Activated CD8-positive, alpha-beta memory T cell treated with anti-CD3 and anti-CD28 coated beads, Interleukin-2, amount 50 U/mL, for 24 hours (primary cell): ENCODE data around the gene CSTF2.
A peak's percentile ranks its signal among the peaks of the same experiment; 100 is the strongest.
"Not testable (repeated sequence)": the region's sequence is repeated elsewhere in the genome, so short reads cannot be mapped to it uniquely, and the experiment has no call there.

ENCODE experiments used
- DNase-seq: peaks from one replicate; pipeline ENCODE4 v3.0.0-alpha.2; 2020; ENCODE audit errors: extremely low read depth

The CSTF2 gene, protein sequence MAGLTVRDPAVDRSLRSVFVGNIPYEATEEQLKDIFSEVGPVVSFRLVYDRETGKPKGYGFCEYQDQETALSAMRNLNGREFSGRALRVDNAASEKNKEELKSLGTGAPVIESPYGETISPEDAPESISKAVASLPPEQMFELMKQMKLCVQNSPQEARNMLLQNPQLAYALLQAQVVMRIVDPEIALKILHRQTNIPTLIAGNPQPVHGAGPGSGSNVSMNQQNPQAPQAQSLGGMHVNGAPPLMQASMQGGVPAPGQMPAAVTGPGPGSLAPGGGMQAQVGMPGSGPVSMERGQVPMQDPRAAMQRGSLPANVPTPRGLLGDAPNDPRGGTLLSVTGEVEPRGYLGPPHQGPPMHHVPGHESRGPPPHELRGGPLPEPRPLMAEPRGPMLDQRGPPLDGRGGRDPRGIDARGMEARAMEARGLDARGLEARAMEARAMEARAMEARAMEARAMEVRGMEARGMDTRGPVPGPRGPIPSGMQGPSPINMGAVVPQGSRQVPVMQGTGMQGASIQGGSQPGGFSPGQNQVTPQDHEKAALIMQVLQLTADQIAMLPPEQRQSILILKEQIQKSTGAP

DNA sequence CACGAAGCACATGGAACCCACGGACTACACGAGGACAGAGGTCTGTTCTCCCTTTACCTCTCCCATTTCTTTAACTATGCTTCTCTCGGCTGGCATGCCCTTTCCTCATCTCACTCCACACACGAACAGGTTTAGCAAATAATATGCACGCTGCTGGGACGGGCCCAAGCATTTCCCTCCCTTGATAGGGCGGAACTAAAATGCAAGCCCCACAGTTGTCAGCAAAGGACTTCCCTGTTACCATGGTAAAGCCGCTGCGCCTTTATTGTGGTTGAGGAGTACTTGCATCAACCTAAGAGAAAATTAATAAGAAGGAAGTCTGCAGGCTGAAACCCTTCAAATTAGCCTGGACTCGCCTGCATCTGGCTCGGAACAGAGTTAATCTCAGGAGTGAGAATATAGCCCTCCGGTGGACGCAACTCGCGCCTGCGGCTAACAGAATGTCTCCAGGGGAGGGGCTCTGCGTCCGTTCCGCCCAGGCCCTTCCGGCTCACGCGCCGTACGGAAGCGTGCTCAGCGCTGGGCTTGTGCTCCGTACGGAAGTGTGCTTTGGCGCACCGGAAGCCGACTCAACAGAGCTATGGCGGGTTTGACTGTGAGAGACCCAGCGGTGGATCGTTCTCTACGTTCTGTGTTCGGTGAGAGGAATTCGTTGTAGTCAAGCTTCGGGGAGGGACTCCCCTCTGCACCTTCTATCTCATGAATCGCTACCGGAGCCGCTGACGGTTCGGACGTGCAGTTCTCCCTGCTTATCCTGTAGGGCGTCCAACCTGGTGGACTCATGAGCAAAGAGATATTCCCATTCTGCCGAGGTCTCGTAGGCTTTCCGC is at the start of gene CSTF2:
CSTF2 (plus strand) TSS at position 555 of the 830 bp plus-strand sequence; CDS start at position 581, 26 bp downstream.
- peak; percentile 47 for DNase-seq

DNA sequence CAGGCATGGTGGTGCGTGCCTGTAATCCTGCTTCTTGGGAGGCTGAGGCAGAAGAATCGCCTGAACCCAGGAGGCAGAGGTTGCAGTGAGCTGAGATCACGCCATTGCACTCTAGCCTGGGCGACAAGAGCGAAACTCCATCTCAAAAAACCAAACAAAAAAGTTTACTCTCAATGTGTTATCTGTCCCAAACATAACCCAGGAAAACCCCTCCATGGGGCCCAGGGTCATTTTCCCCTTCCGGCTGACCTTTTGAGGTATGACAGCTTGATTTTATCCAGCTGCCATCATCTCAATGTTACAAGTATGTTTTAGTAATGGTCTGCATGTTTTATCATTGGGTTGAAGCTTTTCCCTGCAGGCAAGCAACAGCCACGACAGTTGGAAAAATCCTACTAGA is 23.8 kb upstream of the CSTF2 start:
- not testable (repeated sequence) for DNase-seq

DNA sequence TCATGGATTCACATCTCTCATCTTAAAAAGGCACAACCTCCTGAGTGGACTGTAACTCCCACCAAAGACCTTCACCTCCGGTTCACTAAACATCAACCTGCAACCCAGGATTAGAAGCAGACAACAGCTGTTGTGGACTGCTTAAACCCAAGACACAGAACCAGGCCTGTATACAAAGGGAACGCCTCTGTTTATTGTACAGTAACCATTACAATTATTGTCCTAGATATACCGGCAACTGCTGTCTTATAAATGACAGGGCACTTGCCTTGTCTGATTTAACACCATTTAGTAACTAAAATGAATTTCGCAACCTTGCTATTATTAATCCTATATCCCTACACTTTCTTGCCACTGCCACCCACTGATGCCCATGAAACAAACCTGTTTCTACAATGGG is 22.8 kb upstream of the CSTF2 start:
- DNase-seq, result no peak

DNA sequence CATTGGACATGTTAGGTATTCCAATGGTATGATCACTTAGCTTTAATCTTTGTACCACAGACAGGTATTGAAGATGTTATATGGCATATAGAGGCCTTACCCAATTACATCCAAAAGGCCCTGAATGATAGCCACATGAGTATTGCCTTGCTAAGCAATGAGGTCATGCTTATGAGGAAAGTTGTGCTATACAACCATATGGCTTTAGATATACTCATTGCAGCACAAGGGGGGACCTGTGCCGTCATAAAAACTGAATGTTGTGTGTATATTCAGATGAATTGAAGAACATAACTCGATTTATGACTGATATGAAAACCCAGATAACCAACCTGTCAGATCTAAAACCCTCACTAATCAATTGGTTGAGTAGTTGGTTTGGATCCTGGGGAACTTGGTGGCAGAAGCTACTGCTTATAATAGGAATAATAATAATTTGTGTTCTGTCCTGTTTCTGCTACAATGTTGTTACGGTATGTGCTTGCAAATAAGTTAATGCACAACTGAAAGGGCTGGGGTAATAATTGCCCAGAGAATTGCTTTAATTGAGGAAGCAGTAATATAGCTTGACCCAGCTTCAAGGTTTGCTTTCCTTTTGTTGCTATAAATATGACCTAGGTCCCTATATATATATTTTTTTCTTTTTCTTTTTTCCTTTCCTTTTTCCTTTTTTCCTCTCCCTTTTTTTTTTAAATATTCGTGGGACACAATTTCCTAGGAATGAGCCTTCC is 21.5 kb upstream of the CSTF2 start:
- DNase-seq, result no peak

DNA sequence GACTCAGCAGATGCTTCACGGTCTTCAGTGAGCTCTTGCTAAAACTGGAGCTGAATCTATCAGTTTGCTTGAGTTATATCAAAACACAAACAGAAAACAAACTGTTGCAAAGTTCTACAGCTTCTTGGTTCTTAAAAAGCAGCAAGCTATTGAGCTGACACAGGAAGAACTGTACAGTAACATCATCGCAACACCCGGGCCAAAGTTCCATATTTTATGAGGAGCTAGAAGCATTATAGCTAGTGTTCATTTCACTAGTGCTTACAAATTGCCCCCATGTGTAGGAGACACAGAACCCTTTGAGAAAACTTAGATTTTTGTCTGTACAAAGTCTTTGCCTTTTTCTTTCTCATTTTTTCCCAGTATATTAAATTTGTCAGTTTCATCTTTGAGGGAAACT is 17.3 kb upstream of the CSTF2 start:
- DNase-seq, result no peak

DNA sequence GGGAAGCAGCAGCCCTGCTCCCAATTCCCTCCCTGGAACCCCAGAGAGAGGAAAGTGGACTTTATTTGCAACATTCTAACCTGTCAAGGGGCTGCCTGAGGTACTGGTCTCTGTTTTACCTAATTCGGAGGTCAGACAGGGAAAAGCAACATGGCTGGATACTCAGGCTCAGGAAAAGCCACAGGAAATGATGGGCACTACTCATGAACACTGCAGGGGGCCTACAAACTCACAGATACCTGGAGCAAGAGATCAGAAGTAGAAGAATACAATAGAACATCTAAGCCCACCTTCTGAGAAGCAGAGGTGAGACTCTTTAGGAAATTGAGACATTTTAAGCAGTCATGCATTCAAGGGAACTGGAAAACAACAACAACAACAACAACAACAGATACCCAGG is 15.4 kb upstream of the CSTF2 start:
- DNase-seq, result no peak

DNA sequence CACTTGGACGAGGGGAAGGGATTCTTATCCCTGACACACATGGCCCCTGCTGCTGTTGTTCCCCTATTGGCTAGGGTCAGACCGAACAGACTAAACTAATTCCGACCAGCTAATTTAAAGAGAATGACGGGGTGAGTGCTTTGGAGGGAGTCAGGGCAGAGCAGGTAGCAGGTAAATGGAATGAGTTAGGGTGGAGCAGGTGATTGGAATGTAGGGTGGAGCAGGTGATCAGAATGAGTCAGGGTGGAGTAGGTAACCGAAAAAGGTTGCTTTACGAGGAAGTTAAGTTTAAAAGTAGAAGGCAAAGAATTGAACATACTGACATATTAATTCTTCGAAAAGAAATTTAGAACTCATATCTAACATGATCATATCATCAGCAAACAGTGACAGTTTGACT is 11.9 kb upstream of the CSTF2 start:
- DNase-seq, result not testable (repeated sequence)

DNA sequence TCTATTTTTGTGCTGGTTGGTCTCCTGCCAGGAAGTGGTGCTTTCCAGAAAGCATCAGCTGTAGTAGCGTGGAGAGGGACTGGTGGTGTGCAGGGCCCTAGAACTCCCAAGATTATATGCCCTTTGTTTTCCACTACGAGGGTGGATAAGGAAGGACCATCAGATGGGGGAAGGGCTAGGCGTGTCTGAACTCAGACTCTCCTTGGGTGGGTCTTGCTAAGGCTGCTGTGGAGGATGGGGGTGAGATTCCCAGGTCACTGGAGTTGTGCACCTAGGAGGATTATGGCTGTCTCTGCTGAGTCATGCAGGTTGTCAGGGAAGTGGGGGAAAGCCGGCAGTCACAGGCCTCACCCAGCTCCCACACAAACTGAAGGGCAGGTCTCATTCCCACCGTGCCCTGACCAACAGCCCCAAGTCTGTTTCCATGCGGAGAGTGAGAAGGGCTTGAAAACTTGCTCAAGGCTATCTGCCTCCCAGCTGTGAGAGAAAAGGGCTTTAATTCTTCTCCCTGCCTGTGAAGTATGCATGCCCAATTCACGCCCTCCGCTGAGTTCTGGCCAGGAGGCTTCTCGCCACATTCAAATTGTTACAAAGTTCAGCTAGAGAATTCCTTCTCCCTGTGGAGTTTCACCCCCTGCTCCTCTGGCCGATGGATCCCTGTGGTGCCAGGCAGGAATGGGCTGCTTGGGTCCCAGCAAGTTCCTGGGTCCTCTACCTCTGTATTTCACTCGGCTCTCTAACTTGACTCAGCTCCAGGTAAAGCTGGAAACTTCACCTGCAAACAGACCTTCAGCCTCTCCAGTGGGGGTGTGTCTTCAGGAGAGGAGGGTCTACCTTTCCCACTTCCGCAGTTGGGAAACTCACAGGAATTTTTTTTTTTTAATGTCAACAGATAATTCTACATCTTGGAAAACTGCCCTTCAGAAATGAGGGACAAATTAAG is 7.7 kb upstream of the CSTF2 start:
- DNase-seq, result no peak

DNA sequence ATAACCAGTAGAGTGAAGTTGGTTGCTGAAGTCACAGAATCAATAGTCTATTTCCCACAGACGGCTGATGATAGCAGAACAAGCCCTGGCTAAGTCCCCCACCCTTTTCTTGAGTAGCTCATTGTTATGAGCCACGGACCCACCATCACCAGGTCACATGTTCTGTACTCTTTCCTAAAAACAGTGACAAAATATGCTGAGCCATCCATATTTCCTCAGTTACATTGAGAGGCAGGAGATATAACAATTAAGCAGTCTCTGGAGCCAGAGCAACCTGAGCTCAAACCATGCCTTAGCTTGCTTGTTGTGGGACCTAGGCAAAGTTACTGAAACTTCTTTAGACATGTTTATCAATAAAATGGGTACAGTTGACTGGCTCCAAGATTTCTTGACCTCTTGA is 2.9 kb upstream of the CSTF2 start:
- DNase-seq, result no peak

DNA sequence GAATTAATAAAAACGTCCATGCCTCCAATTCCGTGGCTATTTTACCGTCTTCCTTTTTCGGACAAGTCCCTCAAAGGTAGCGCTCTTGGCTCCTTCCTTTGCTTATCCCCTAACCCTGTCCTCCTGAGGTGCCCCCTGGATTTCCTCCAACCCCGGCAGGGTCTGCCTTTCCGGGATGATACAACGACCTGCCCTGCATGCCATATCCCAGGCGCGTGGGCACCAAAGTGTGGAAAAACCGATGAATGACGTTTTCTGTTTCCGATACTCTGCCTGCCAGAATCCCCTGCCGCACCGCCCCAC is 706 bp upstream of the CSTF2 start:
- no peak for DNase-seq

DNA sequence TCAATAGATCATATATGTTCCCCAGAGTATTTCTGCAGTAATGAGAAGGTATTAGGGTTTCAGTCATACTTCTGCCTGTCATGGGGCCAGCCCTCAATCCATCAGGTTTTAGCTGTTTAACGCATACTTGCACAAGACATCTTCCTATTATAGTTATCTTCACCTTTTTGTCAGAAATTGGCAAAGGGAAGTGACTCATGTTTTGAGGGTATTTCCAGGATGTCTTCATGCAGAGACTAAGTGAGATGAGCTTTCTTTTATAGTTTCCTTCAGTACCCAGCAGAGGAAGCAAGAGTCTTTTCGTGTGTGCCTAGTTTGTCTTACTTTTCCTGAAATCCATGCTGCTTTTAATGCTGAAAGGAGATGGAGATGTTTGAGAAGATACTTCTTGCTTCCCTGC is 9.5 kb downstream of the CSTF2 start:
- no peak for DNase-seq

DNA sequence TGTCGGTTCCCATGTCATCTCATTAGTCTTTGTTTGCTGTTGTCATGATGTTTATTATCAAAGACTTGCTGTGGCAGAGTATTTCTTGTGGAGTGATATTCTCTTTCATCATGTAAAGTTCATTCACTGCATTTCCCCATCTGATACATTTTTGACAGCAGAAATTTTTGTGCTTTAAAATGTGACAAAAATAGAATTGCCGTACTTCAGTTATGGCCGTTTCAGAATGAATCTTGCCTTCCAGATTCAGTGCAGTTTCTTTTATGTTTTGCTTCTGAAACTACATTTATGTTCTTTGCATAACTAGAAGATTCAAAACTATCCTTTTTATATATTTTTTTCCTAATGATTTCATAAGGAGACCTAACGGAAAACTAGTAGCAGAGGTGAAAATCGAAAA is 10.0 kb downstream of the CSTF2 start:
- no peak for DNase-seq

DNA sequence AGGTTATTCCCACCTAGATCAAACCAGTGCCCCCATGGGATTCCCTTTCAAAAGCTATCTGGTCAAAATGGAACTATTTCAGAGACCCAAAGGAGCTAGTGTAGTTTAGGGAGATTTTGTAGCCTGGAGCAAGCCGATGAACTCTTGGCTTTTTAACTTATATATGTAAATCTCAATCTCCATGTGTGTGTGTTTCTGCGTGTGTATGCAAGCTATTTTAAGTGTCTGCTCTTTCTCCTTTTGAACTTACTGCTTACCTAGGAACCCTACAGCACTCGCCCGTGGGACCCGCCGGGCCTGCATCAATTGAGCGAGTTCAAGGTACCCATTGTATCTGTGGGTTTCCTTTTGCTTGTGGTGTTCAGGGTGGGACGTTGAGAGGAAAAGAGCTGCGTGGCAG is 10.4 kb downstream of the CSTF2 start:
- no peak for DNase-seq

DNA sequence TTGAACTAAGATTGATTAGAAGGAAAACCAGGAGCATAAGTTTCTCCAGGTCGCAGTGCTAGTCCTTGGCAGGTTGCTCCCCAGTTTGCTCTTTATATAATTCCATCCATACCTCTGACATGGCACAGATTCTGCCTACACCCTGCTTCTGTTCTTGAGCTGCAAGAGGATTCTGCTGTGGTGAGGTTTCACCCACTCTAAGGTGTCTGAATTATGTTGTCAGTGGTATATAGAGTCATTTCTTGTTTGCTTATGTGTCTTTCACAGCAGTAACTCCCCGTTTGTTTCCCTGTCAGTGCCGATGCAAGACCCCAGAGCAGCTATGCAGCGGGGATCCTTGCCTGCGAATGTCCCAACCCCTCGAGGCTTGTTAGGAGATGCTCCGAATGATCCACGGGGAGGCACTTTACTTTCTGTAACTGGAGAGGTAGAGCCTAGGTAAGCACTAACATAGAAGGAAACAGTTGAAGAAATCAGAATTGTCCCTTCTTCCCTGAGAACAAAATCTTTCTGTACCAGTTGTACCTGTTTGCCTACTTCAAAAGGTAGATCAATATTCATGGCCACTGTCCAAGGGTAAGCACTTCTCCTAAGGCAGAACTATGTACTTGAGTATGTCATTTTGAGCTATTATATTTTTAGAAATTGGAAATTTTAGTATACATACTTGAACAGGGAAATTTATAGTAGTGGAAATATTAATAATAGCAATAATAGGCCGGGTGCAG is 11.2 kb downstream of the CSTF2 start:
- DNase-seq, result no peak

DNA sequence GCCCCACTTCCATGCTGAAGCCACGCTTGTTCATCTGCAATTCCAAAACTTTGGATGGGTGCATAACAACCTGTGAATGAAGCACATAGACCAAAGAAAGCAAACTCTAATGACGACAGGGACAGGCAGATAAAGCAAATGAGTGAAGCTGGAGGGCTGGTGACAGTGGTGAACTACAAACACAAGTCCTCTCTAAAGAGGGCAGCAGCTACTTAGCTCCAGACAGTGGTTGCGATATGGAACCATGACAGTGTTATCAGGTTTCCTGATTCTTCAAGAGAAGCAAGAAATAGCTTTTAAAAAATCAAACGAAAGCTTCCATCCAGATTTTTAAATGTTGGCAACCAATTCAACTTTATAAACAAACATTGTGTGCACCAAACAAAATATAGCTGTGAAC is 30.1 kb downstream of the CSTF2 start:
- no peak for DNase-seq

DNA sequence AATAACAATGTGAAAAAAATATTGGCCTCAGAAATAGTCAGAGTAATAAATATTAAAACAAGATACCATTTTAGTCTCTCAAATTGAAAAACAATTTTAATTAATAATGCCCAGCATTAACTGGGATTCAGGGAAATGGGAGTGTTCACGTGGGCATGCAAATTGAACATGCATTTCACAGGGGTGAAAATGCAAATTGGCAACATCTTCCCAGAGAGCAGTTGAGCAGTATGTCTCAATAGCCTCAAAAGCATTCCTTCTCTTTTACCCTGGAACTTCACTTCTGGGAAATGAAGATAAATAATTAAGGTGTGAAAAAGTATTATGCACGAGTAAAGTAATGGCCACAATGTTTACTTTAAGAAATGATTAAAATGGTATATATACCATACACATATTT is 32.6 kb downstream of the CSTF2 start:
- no peak for DNase-seq

DNA sequence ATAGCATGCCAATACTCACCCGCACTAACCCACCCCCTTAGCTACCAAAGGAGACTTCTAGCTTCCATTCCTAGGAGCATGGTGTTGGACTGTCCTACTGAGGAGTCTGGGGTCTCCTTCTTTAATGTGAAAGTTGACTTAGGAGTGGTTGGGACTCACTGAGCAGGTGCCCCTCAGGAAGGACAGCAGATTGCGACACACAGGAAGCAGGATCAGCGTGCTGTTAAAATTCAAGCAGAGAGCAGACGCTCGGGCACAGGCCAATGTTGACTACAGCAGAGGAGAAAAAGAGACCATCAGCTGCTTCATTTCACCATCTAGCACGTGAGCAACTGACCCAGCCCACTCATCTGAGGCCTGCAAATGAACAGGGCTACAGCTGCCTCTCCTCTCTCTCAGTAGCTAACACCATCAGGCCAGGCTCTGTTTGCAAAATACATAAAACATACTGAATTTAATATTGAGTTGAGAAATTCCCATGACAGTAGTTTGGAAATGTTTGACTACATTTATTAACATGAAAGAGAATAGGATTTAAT is 43.2 kb downstream of the CSTF2 start:
- no peak for DNase-seq

DNA sequence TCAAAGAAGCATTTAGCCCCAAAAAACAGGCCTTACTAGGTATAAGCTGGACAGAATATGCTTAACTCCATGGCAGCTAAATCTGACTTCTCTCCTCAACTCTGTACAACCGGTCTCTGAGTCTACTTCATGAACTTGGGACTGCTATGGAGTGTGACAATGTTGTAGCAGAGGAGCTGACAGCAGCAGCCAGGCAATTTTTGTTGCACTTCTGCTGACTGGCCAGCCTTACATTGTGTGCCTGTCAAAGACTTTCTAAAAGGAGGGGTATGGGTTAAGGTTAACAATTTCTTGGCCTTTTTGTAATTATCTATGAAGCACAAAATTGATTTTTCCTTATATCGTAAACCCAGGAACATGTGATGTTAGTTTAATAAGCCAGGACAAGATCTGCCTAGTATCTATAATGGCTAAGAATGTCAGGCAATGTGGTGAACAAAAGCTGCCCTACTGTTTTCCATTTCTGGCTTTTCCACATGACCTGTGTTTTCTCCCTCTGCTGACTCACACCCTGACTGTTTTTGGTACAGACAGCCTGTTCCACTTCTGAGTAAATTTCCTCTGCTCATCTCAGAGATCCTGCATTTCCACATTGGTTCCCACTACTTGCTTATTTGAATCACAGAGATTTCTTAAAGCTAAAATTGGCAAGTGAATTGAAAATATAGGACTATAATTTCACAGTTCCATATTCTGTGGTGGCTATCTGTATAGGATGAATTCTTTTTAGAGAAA is 44.6 kb downstream of the CSTF2 start:
- no peak for DNase-seq

DNA sequence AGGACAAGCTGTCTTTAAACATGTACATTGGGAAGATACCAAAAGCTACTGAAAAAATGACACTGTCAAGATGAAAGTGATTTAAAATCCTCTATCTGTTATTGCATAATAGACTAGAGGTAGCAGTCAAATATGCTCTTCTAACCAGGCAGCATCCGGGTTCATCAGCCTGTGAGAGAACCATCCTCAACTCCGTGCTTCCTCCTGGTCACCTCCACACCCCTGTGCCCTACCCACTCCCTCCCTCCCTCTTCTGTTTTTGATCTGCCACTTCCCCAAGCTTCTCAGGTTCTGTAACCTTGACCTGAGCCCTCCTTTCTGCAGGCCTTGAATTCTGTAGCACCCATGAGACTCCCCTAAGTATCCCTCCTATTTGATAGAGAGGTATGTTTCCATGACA is 48.1 kb downstream of the CSTF2 start:
- no peak for DNase-seq

DNA sequence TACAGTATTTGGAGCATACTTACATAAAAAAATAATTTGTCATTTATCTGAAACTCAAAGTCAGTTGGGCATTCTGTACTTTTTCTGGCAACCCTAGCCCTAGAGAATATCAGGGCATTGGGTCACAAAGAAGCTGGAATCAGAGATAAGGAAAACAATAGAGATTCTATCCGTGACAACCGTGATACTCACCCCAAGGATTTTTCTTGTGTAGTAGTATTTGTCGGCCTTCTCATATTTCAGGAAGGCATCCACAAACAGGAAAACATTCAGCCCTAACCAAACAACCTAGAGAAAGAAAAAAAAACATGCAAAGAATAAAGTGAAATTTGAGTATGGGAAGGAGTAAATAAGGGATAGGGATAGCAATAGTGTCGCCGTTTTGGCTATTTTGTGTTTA is 50.3 kb downstream of the CSTF2 start:
- DNase-seq, result no peak
